GOT3 (cell line): ENCODE measurements around the gene NRTN.
A peak's percentile ranks its signal among the peaks of the same experiment; 100 is the strongest.

ENCODE experiments used
- DNase-seq: peaks from one replicate; lab custom pipeline; 2025; ENCODE audit warnings: mixed read lengths; lab: John Stamatoyannopoulos, UW

Gene NRTN

GRCh38 chr19:5790559-5791520, 14.0 kb upstream of the NRTN start, which contains the start of gene DUS3L:
TSS of gene DUS3L (minus strand) at chr19:5791163. CDS start at chr19:5791141, 22 bp downstream.
- DNase-seq, result peak; percentile 79

GRCh38 chr19:5792224-5792623, 12.6 kb upstream of the NRTN start:
- DNase-seq, result no peak

- no peak for DNase-seq
These were observed 11.7 kb upstream of the NRTN start for GRCh38 chr19:5793188-5793587.

- DNase-seq, result no peak
These were observed 9.4 kb upstream of the NRTN start for GRCh38 chr19:5795382-5795919.

GRCh38 chr19:5798244-5798643, 6.6 kb upstream of the NRTN start:
- no peak for DNase-seq

GRCh38 chr19:5799247-5800241, 5.3 kb upstream of the NRTN start:
- no peak for DNase-seq

GRCh38 chr19:5800361-5801270, 4.3 kb upstream of the NRTN start:
- DNase-seq, result no peak

- no peak for DNase-seq
These were observed 2.9 kb upstream of the NRTN start for GRCh38 chr19:5801796-5802619.

GRCh38 chr19:5803441-5803751, 1.5 kb upstream of the NRTN start:
- no peak for DNase-seq

GRCh38 chr19:5803752-5804515, 933 bp upstream of the NRTN start:
- peak; percentile 65 for DNase-seq

GRCh38 chr19:5805462-5806132, 730 bp downstream of the NRTN start:
- no peak for DNase-seq

GRCh38 chr19:5806133-5806489, 1.2 kb downstream of the NRTN start:
- no peak for DNase-seq

GRCh38 chr19:5806905-5807304, 2.0 kb downstream of the NRTN start:
- DNase-seq, result no peak

GRCh38 chr19:5808120-5808816, 3.4 kb downstream of the NRTN start:
- DNase-seq, result no peak

GRCh38 chr19:5809053-5809452, 4.2 kb downstream of the NRTN start:
- no peak for DNase-seq

- DNase-seq, result no peak
These were observed 4.6 kb downstream of the NRTN start for GRCh38 chr19:5809469-5809868.

GRCh38 chr19:5811117-5811516, 6.2 kb downstream of the NRTN start:
- no peak for DNase-seq

GRCh38 chr19:5814123-5814851, 9.4 kb downstream of the NRTN start:
- no peak for DNase-seq
